ENCODE measurements around the gene ZFP3. TPM values are rescaled to one million over a fixed set of nuclear protein-coding genes. Genes with fewer than 3 reads are reported as not detected.

Gene ZFP3
- total RNA-seq, 2 donors from 2014 or later = 7.2 to 7.4 TPM

DNA sequence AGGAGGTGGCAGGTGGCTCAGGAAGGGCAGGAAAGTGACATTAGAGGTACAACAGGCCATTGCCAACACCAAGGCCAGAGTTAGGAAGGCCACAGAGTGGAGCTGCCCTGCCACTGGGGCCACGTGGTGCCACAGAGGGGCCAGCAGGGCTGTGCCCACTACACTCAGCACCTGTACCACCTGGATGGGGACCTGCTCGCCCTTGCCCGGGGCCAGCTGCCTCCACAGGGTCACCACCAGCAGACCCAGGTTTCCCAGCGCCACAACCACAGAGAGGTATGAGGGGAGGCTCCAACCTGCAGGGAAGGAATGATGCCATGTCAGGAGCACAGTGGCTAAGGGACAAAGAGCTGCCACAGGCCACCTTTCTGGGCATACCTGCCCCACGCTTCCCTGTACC is 44.2 kb upstream of the ZFP3 start:
- Histone ChIP-seq H3K9me3 (no peaks in the 10 kb centered on the region), H3K27ac (no peak overlapping the region), H3K4me3 (no peak overlapping the region), H3K36me3 (no peaks in the 10 kb centered on the region), H3K4me1 (peaks cover 0 to 10% of the 10 kb centered on the region in 2 donors), H3K27me3 (no peaks in the 10 kb centered on the region)
- no peak for DNase-seq (ENCODE audit: low spot score)
- TF ChIP-seq, protein P1, sequence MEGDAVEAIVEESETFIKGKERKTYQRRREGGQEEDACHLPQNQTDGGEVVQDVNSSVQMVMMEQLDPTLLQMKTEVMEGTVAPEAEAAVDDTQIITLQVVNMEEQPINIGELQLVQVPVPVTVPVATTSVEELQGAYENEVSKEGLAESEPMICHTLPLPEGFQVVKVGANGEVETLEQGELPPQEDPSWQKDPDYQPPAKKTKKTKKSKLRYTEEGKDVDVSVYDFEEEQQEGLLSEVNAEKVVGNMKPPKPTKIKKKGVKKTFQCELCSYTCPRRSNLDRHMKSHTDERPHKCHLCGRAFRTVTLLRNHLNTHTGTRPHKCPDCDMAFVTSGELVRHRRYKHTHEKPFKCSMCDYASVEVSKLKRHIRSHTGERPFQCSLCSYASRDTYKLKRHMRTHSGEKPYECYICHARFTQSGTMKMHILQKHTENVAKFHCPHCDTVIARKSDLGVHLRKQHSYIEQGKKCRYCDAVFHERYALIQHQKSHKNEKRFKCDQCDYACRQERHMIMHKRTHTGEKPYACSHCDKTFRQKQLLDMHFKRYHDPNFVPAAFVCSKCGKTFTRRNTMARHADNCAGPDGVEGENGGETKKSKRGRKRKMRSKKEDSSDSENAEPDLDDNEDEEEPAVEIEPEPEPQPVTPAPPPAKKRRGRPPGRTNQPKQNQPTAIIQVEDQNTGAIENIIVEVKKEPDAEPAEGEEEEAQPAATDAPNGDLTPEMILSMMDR (IDR thresholded peaks at IDR 0.05) = no peak

GRCh38 chr17:5034651-5035050 is 43.6 kb upstream of the ZFP3 start:
- no peaks in the 10 kb centered on the region for H3K36me3 ChIP-seq
- H3K27me3 ChIP-seq = no peaks in the 10 kb centered on the region
- H3K27ac ChIP-seq = no peak overlapping the region
- H3K9me3 ChIP-seq = no peaks in the 10 kb centered on the region
- DNase-seq (ENCODE audit: low spot score) = no peak
- H3K4me3 ChIP-seq = no peak overlapping the region
- H3K4me1 ChIP-seq = peaks cover 0 to 10% of the 10 kb centered on the region in 2 donors
- TF ChIP-seq, protein P1 (IDR thresholded peaks at IDR 0.05) = no peak

DNA sequence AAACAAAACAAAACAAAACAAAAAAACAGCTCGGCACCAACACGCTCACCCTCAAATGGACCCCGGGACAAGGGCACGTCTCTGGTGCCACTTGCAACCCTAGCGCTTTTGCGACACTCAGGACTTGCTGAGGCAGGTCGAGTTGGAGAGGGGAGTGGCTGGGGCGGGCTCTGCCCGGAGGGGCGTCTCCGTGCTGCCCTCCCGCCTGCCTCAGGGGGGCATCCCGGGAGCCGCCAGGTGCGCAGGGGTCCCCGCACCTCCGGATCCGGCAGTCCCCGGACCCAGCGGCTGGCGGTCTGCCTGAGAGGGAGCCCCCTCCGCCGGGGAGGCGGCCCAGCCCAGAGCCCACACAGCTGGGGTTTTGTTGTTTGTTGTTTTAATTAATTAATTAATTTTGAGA is 43.0 kb upstream of the ZFP3 start, which contains the start of gene SLC52A1:
Gene SLC52A1, minus strand, starts transcription at position 112 of the 400 bp plus-strand sequence. CDS start 820 bp downstream, outside the sequence.
- Histone ChIP-seq H3K27ac (no peak within 1 kb of the TSS), H3K27me3 (no peaks in the 10 kb centered on the region), H3K36me3 (no peaks in the 10 kb centered on the region), H3K4me3 (peak within 1 kb of the TSS in 1 of 2 donors; percentile 35), H3K9me3 (no peaks in the 10 kb centered on the region), H3K4me1 (peaks cover 0 to 10% of the 10 kb centered on the region in 2 donors)
- TF ChIP-seq, protein P1 (IDR thresholded peaks at IDR 0.05) = no peak
- no peak for DNase-seq (ENCODE audit: low spot score)

GRCh38 chr17:5042157-5043022 is 35.9 kb upstream of the ZFP3 start:
- H3K36me3 ChIP-seq = no peaks in the 10 kb centered on the region
- H3K4me3 ChIP-seq = no peak overlapping the region
- no peak for DNase-seq (ENCODE audit: low spot score)
- no peaks in the 10 kb centered on the region for H3K4me1 ChIP-seq
- H3K27ac ChIP-seq = no peak overlapping the region
- TF ChIP-seq, protein P1 (IDR thresholded peaks at IDR 0.05) = no peak
- no peaks in the 10 kb centered on the region for H3K9me3 ChIP-seq
- no peaks in the 10 kb centered on the region for H3K27me3 ChIP-seq

DNA sequence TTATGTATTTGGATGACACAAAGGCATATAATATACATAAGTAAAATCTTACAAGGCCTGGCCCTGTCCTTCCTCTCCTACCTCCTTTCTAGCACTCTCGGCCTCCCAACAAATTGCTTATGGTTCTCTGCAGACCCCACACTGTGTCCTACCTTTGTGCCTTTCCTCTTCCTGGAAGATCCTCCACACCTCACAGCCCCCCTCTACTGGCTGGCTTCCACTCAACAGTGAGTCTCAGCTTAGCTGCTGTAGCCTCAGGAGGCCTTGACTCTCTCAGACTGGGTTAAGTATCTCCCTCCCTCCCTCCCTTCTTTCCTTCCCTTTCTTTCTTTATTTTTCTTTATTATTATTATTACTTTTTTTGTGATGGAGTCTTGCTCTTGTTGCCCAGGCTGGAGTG is 34.7 kb upstream of the ZFP3 start:
- H3K4me1 ChIP-seq = no peaks in the 10 kb centered on the region
- H3K9me3 ChIP-seq = no peaks in the 10 kb centered on the region
- H3K27me3 ChIP-seq = no peaks in the 10 kb centered on the region
- no peak for DNase-seq (ENCODE audit: low spot score)
- TF ChIP-seq, protein P1 (IDR thresholded peaks at IDR 0.05) = no peak
- H3K36me3 ChIP-seq = no peaks in the 10 kb centered on the region
- H3K27ac ChIP-seq = no peak overlapping the region
- no peak overlapping the region for H3K4me3 ChIP-seq
